Left ventricle myocardium inferior (tissue), 1 donor: ENCODE results near the gene CTTN. TPM values are rescaled to one million over a fixed set of nuclear protein-coding genes. Genes with fewer than 3 reads are reported as not detected.

Experiments
- DNase-seq: peaks from one replicate; pipeline ENCODE4 v3.0.0-alpha.2; 2020
- H3K27ac ChIP-seq: fragments of 200-600 bp; replicated peaks from 2 replicates; pipeline ENCODE4 v1.8.0; 2021
- H3K27me3 ChIP-seq: fragments of 200-600 bp; 2 replicates; pipeline ENCODE4 v1.8.0; 2021; ENCODE audit warnings: low read depth
- H3K36me3 ChIP-seq: fragments of 200-600 bp; 2 replicates; pipeline ENCODE4 v1.8.0; 2021
- H3K4me1 ChIP-seq: fragments of 200-600 bp; 2 replicates; pipeline ENCODE4 v1.8.0; 2021
- H3K4me3 ChIP-seq: fragments of 200-600 bp; 2 replicates; pipeline ENCODE4 v1.8.0; 2021; ENCODE audit warnings: mild to moderate bottlenecking, moderate library complexity
- H3K9me3 ChIP-seq: fragments of 200-600 bp; replicated peaks from 2 replicates; pipeline ENCODE4 v1.8.0; 2021
- intact Hi-C: fragments of 100-400 bp; cut with micrococcal nuclease; formaldehyde crosslinking; loops from one replicate; pipeline ENCODE4 v1.11.0; 2022
- total RNA-seq: library from RNA; stranded (reverse); fragmentation: NEBNext Ultra II Directional; extraction: Animal tissue kit (Norgen Biotek cat#: 25700); gene quantifications from one replicate; pipeline ENCODE4 v1.2.1, GENCODE V29; 2021
- TF ChIP-seq, protein P1 (sequence below): fragments of 200-600 bp; IDR thresholded peaks from 2 replicates; pipeline ENCODE4 v1.8.0; 2021; ENCODE audit warnings: antibody characterized with exemption, mild to moderate bottlenecking, borderline replicate concordance
- donor health status: DM: no; HTN: yes; CAD: no; lungs with severe emphysema.

The CTTN gene
- total RNA-seq, 1 donor from 2014 or later, result 144 TPM

DNA sequence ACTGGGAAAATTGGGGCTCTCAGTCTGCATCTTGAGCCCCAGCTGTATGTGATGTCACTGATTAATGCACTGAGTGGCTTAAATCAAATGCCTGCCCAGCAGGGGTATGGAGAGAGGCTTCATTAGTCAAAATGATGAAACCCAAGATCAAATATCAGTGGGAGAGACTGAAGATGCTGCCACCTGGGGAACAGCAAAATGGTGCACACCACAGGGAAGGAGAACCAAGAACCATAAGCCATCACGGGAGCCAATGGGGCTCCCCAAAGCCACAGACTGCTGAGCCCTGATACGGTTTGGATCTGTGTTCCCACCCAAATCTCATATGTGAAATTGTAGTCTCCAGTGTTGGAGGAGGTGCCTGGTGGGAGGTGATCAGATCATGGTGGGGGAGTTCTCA is 85.6 kb downstream of the CTTN start:
- no peaks in the 10 kb centered on the region for H3K9me3 ChIP-seq
- H3K27me3 ChIP-seq, result no peaks in the 10 kb centered on the region
- no peak for DNase-seq
- no peaks in the 10 kb centered on the region for H3K36me3 ChIP-seq
- H3K4me3 ChIP-seq, result no peak overlapping the region
- intact Hi-C loops, result no loop called here
- TF ChIP-seq, protein P1, sequence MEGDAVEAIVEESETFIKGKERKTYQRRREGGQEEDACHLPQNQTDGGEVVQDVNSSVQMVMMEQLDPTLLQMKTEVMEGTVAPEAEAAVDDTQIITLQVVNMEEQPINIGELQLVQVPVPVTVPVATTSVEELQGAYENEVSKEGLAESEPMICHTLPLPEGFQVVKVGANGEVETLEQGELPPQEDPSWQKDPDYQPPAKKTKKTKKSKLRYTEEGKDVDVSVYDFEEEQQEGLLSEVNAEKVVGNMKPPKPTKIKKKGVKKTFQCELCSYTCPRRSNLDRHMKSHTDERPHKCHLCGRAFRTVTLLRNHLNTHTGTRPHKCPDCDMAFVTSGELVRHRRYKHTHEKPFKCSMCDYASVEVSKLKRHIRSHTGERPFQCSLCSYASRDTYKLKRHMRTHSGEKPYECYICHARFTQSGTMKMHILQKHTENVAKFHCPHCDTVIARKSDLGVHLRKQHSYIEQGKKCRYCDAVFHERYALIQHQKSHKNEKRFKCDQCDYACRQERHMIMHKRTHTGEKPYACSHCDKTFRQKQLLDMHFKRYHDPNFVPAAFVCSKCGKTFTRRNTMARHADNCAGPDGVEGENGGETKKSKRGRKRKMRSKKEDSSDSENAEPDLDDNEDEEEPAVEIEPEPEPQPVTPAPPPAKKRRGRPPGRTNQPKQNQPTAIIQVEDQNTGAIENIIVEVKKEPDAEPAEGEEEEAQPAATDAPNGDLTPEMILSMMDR, result no peak
- peaks cover 21% of the 10 kb centered on the region for H3K4me1 ChIP-seq
- no peak overlapping the region for H3K27ac ChIP-seq

DNA sequence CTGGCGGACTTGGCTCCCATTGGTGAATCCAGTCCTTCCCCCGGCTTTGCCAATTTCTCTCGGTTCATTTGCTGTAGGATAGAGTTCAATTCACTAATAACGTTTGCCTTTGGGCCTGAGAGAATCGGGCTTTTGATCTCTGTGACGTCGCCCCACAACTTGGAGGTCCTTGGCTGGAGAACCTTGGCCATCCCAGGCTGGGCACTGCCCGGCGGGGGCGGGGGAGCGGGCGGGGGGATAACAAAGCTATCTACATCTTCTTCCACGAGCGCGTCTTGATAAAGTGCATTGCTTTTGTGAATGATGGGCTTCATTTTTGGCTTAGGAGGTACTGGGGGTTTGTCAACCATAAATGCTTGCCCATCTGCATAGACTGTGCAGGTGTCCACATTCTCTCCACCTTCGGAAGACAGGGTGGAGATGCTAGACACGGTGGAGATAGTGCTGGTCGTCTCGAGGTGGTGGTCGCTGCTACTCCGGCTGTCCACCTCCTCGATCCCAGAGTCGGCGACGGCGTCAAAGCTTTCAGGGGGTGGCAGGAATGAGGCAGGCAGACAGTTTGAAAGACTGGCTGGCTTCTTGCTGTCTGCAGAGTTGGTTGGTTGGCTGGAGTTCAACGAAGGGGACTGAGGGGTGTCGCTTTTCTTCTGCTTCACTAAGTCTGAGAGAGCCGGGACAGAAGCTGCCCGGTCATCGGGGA is 87.1 kb downstream of the CTTN start:
- Histone ChIP-seq H3K4me3 (no peak overlapping the region), H3K27ac (no peak overlapping the region), H3K36me3 (no peaks in the 10 kb centered on the region), H3K9me3 (peaks cover 6% of the 10 kb centered on the region), H3K27me3 (no peaks in the 10 kb centered on the region), H3K4me1 (peaks cover 18% of the 10 kb centered on the region)
- TF ChIP-seq, protein P1, result no peak
- intact Hi-C loops, result no loop called here
- no peak for DNase-seq

DNA sequence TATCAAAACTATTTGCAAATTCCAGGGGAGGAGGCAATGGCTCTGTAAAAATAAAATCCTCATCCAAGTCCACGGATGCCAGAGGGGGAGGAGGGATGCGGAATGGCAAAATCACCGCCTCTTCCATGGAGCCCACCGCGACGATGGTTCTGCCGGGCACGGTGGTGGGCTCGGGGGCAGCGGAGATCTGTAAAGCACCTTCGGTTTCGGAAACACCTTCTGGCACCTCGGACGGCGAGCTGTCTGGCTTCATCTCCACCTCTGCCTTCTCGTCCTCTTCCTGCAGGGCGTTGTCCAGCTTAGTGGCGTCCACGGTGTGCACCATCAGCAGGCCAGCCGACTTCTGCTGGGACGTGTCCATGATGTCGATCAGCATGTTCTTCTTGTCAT is 87.7 kb downstream of the CTTN start:
- H3K36me3 ChIP-seq, result no peaks in the 10 kb centered on the region
- DNase-seq, result no peak

More for the DNA sequence above, 87.7 kb downstream of the CTTN start:
- Histone ChIP-seq H3K27me3 (no peaks in the 10 kb centered on the region), H3K4me1 (peaks cover 15% of the 10 kb centered on the region), H3K27ac (no peak overlapping the region), H3K4me3 (no peak overlapping the region), H3K9me3 (peaks cover 11% of the 10 kb centered on the region)
- TF ChIP-seq, protein P1, result no peak
- intact Hi-C loops, result no loop called here

Other genes starting within 250 kb of the CTTN start
- gene FADD, start 195.2 kb upstream of the CTTN start, total RNA-seq, result 10.7 TPM
- 45.3 TPM for gene PPFIA1, start 127.8 kb upstream of the CTTN start, total RNA-seq